Ovary (tissue), 9 donors: Measurements from ENCODE around the gene AQP7. TPM values are rescaled to one million over a fixed set of nuclear protein-coding genes. Genes with fewer than 3 reads are reported as not detected.
"Not testable (repeated sequence)": the region's sequence is repeated elsewhere in the genome, so short reads cannot be mapped to it uniquely, and the experiment has no call there.

Source experiments
- DNase-seq, 5 donors: peaks; one replicate each; pipeline ENCODE4 v3.0.0-alpha.2; 2019 to 2020
- H3K27ac ChIP-seq, 2 donors: fragments of 200-600 bp; one replicate each; pipeline versions ENCODE4 v1.5.1 to v1.8.0; 2019 to 2022
- H3K27me3 ChIP-seq: fragments of 200-600 bp; one replicate; pipeline ENCODE4 v1.8.0; 2022
- H3K36me3 ChIP-seq: fragments of 200-600 bp; sonication (generic); one replicate; pipeline ENCODE4 v1.5.1; 2019
- H3K4me1 ChIP-seq: one replicate; pipeline ENCODE4 v1.8.1; 2013; ENCODE audit warnings: mild to moderate bottlenecking, moderate library complexity; ENCODE audit not compliant: insufficient read depth
- H3K4me3 ChIP-seq: fragments of 200-600 bp; sonication (generic); one replicate; pipeline ENCODE4 v1.5.1; 2017
- H3K9me3 ChIP-seq, 2 donors: fragments of 200-600 bp in 1 of 2; sonication (generic) in 1 of 2; one replicate each; pipeline versions ENCODE4 v1.5.1 to v1.8.1; 2013 to 2019; ENCODE audit warnings: mild to moderate bottlenecking in 1 of 2, moderate library complexity in 1 of 2
- CTCF ChIP-seq, 3 donors: fragments of 450-650 bp in 2 of 3; fragments of 200-600 bp in 1 of 3; IDR thresholded peaks; one replicate each; pipeline versions ENCODE4 v1.5.1 to v1.8.0; 2016 to 2022; ENCODE audit warnings: antibody characterized with exemption in 3 of 3, mild to moderate bottlenecking in 1 of 3
- EP300 ChIP-seq: sonication (generic); formaldehyde crosslinking; IDR thresholded peaks from one replicate; pipeline ENCODE4 v1.6.1; 2017; ENCODE audit warnings: antibody characterized with exemption
- POLR2A ChIP-seq: fragments of 450-650 bp; IDR thresholded peaks from one replicate; pipeline ENCODE4 v1.6.1; 2017; ENCODE audit warnings: antibody characterized with exemption, mild to moderate bottlenecking, moderate library complexity
- WGBS, 3 donors: extraction: QIAGEN DNeasy Blood & Tissue Kit in 1 of 3; methylation state at CpG; one replicate each; pipeline versions ENCODE4 v1.1.5 to v1.1.7; 2013 to 2017; 5-methylcytosine and 5-hydroxymethylcytosine counted together
- intact Hi-C, 4 donors: fragments of 100-400 bp; cut with DNase I; formaldehyde crosslinking; loops; one replicate each; pipeline versions ENCODE4 v1.11.0 to v1.15.1; 2022 to 2023
- polyA plus RNA-seq, 2 donors: library from polyadenylated mRNA; stranded (reverse); fragments of 200-250 nt in 1 of 2; fragments of 350-450 nt in 1 of 2; fragmentation: Illumina TruSeq in 1 of 2; extraction: RNeasy Lipid Tissue Mini Kit (QIAGEN cat#74804) in 1 of 2; gene quantifications; one replicate each; pipeline ENCODE4 v1.2.3, GENCODE V29; 2013 to 2014
- total RNA-seq, 7 donors: library from RNA; depleted of rRNA in 2 of 7; stranded (reverse); fragments of >200 nt in 2 of 7; fragmentation: NEBNext Ultra II Directional in 3 of 7; extraction: Animal tissue kit (Norgen Biotek cat#: 25700) in 3 of 7; gene quantifications; one replicate each; pipeline versions ENCODE4 v1.1.0 to v1.2.4, GENCODE V29; 2016 to 2023
- donor health status: DM: no; HTN: no; CAD: no; lungs with moderate emphysema.
- donor health status: DM: no; HTN: no; CAD: no.
- donor health status: Bipolar disorder and iron deficiency.
- donor health status: DM: yes; HTN: yes; CAD: no.
- donor health status: DM: no; HTN: no; CAD: no.
- donor health status: DM: yes; HTN: yes; CAD: no.

Gene AQP7
- total and polyA plus RNA-seq, 9 donors: 1.1 to 3.8 (median 2.2) TPM

- TF ChIP-seq CTCF (IDR thresholded peaks at IDR 0.05): no peak
- TF ChIP-seq POLR2A: no peak
- TF ChIP-seq EP300: no peak
- no peak overlapping the region for H3K4me3 ChIP-seq
- WGBS, 3 donors: 88 to 91% (median 91%) methylated on average over 7 of the region's 7 CpGs
Measured at GRCh38 chr9:33426843-33427293, 24.5 kb upstream of the AQP7 start.

DNA sequence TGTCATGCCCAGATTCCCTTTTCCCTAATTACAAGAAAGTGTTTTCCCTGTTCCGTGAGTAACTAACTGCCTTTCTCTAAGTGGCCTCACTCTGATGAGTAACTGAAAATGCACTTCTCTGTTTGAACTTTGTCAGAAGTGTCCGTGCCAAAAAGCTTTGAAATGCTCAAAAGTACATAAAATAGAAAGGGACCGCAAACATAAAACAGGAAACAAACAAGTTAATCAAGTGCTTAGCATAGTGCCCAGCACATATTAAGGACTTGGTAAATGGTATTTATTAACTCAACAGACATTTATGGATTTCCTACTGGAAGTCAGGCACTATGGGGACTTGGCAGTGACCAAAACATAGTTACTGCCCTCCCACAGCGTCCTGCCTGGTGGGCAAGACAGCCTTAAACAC lies 22.8 kb upstream of the AQP7 start:
- no peaks in the 10 kb centered on the region for H3K27me3 ChIP-seq
- DNase-seq: no peak
- TF ChIP-seq EP300: no peak
- TF ChIP-seq CTCF (IDR thresholded peaks at IDR 0.05): no peak
- TF ChIP-seq POLR2A: no peak
- H3K36me3 ChIP-seq: no peaks in the 10 kb centered on the region
- intact Hi-C loops: no loop called here
- H3K27ac ChIP-seq: no peak overlapping the region
- no peaks in the 10 kb centered on the region for H3K9me3 ChIP-seq
- H3K4me1 ChIP-seq: peaks cover under 1% of the 10 kb centered on the region
- no peak overlapping the region for H3K4me3 ChIP-seq
- 65 to 92% (median 83%) methylated on average over 4 of the region's 4 CpGs for WGBS, 3 donors

More at GRCh38 chr9:33426843-33427293, 24.5 kb upstream of the AQP7 start:
- Histone ChIP-seq H3K9me3 (no peaks in the 10 kb centered on the region), H3K27ac (no peak overlapping the region), H3K4me1 (no peaks in the 10 kb centered on the region), H3K36me3 (no peaks in the 10 kb centered on the region), H3K27me3 (no peaks in the 10 kb centered on the region)
- intact Hi-C loops: no loop called here
- DNase-seq: no peak

DNA sequence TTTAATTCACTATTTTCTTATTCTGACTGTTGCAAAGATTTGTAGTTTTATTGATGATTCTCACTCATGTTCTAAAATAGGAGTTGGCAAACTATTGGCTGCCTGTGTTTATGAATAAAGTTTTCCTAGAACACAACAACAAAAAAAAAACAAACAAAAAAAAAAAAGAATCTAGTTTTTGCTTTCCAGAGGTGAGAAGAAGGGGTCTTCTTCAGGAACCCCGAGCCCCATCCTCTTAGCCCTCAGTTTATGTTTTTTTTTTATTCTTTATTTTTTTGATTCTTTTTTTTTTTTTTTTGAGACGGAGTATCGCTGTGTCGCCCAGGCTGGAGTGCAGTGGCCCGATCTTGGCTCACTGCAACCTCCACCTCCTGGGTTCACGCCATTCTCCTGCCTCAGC lies 22.1 kb upstream of the AQP7 start:
- H3K4me3 ChIP-seq, H3K9me3 ChIP-seq, H3K27me3 ChIP-seq, intact Hi-C loops, H3K4me1 ChIP-seq, H3K36me3 ChIP-seq, DNase-seq, H3K27ac ChIP-seq: not testable (repeated sequence)
- 92 to 96% (median 95%) methylated on average over 6 of the region's 6 CpGs for WGBS, 3 donors

- H3K4me1 ChIP-seq, H3K27me3 ChIP-seq, H3K27ac ChIP-seq, intact Hi-C loops, H3K36me3 ChIP-seq, DNase-seq, H3K4me3 ChIP-seq, H3K9me3 ChIP-seq: not testable (repeated sequence)
- 78 to 83% (median 81%) methylated on average over 7 of the region's 7 CpGs for WGBS, 3 donors
Measured at GRCh38 chr9:33424043-33424442, 21.7 kb upstream of the AQP7 start.

DNA sequence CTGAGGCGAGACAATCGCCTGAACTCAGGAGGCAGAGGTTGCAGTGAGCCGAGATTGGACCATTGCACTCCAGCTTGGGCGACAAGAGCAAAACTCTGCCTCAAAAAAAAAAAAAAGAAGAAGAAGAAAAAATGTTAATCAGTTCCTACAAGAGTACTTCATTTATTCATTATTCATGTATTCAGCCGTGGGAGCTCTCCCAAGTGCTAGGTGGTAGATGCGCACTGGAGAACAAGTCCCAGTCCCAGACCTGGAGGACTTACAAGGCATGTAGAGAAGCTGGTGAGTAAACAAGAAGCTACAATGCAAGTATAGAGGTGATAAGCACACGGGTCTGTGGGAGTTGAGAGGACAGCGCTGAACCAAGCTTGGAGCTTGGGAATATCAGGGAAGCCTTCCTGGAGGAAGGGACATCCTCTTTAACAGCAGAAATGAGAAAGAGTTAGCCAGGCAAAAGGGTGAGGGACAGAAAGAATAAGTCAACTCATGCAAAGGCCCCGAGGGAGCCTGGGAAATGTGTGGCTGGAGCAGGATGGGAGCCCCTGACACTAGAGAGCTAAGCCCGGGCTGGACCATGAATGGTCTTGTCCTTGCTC lies 17.4 kb upstream of the AQP7 start:
- intact Hi-C loops: loop anchor here in 1 of 4 donors (5.0 kb wide), 1 partner anchor 48 kb away; no protein-coding TSS in a partner anchor
- H3K4me1 ChIP-seq: peaks cover 2% of the 10 kb centered on the region
- no peak for DNase-seq
- H3K27ac ChIP-seq: no peak overlapping the region
- no peaks in the 10 kb centered on the region for H3K36me3 ChIP-seq
- H3K4me3 ChIP-seq: no peak overlapping the region
- no peaks in the 10 kb centered on the region for H3K27me3 ChIP-seq
- 64 to 79% (median 74%) methylated on average over 10 of the region's 10 CpGs for WGBS, 3 donors
- no peaks in the 10 kb centered on the region for H3K9me3 ChIP-seq
- TF ChIP-seq POLR2A: no peak
- TF ChIP-seq CTCF (IDR thresholded peaks at IDR 0.05): no peak
- no peak for TF ChIP-seq EP300
